Islet of Langerhans (tissue), 1 donor: Measurements from ENCODE around the gene MAP4K3.

Source experiments
- FAIRE-seq: peaks from one replicate; lab custom pipeline; 2011; peaks lifted over from hg19 to GRCh38; lab: Jason Lieb, UNC

The MAP4K3 gene

DNA sequence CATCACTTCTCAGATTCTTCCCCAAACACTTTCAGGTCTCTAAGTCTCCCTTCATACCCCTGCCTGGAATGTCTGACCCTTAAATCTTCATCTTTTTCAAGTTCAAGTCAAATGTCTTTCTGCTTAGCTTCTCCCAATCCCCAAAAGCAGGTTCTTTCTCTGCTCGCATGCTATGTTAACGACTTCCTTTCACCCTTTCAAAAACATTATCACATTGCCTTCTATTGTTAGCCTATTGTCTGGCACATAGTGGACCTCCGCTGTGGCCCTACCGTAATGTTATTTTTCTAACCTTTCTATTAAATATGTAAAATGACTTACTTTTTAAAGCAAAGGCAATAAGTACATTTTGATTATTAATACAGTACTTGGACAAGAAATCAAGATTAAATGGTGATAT is 195.5 kb downstream of the MAP4K3 start:
- FAIRE-seq, result no peak

- no peak for FAIRE-seq
Observed at GRCh38 chr2:39240758-39241157, 196.3 kb downstream of the MAP4K3 start.

GRCh38 chr2:39234754-39235153 is 202.3 kb downstream of the MAP4K3 start:
- no peak for FAIRE-seq

- no peak for FAIRE-seq
Observed at GRCh38 chr2:39232141-39232540, 204.9 kb downstream of the MAP4K3 start.

DNA sequence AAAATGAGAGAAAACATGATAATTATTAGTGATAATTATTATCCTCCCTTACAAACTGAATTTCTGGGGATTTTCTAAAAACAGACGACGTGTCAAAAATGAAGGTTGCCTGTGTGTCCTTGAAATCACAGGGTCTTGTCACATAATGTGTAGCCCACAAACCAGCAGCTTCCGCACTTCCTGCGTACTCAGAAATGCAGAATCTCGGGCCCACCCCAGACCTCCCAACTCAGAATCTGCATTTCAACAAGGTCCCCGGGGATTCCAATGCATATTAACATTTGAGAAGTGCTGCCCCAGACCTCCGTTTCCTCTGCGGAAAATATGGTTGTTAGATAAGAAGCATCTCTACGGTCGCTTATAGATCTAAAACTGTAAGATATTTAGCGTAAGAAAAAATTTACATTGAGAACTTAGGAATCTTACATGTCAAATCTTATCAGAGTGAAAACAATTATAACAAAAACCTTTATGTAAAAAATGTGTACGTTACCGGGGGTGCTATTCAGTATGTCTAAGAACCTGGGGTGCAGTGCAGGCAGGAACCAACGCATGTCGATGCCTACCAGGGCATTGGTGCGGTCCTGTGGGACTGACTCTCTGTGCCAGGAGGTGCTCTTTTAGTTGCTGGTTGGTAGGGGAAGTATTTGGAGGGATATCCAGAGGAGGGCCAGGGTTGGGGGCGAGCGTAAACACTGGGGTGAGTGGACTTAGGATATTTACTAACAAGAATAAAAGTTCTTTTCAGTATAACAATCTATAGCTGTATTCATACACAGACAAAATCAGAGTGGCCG is 208.5 kb downstream of the MAP4K3 start:
- FAIRE-seq, result no peak

DNA sequence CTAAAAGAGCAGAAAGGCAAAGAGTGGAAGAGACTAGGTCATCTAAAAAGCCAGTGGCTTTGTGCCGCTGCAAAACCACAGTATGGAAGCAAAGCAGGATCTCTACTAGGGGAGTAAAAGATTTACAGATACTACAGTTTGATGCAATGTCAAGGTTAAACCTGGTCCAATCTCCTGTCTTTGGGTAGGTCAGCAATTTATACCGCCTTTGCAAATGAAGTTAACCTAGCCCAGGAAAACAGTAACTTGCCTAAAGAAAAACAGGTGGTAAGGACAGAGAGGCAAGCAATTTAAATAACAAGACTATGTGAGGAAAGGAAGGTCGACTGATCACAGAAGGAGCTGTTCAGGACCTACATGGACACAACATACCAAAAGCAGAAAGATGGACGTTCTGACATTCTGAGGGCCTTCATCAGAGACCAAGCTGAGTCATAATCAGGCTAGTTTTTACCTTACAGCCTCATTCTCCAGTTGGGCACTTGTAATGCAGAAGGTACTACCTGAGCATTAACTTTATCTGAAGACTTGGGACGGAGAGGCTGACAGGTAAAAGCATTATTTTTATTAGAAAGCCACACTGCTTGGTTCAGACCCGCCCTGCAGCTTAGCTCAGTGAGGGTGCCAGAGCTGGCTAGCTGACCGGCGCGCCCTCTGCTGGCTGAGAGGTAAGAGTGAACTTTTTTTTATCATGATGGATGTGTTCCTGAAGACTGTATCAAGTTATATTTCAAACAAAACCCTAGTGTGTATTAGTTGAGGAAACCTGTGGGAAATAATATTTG is 209.3 kb downstream of the MAP4K3 start:
- FAIRE-seq, result peak; percentile 62

DNA sequence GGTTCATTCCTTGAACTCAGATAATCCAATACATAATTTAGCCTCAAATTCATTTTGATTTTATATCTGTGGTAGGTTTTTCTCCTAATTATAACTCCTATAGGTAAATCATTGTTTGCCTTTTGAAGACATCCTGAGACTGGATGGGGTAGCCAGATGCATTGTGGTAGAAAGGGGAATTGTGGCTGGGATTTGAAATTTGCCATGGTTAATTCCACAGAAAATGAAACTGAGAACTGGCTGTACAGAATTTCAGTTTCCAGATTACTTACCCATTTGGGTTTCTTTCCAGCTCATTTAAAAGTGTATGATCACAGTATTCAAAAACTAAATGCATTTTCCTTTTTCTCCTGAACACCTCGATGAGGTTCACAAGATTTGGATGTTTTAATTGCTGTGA is 211.5 kb downstream of the MAP4K3 start:
- no peak for FAIRE-seq

- FAIRE-seq, result no peak
Observed at GRCh38 chr2:39223909-39224308, 213.2 kb downstream of the MAP4K3 start.

DNA sequence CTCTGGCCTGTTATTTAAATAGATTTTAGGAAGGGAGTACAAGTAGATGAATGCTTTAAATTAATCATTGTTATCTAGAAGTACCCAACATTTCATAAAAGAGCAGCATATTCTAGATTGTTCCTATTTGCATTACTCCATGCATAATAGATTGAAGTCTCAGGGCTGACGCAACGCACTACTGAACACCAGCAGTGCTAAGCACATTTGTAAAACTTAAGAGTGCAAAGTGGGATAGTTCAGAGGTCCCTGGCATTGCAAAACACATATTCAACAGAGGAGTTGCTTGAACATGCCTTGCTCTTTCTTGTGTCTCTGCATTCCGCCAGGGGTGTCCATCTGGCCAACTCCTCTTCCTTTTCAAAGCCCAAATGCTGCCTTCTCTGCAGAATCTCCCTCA is 215.6 kb downstream of the MAP4K3 start:
- no peak for FAIRE-seq

GRCh38 chr2:39220136-39220535 is 216.9 kb downstream of the MAP4K3 start:
- FAIRE-seq, result no peak

DNA sequence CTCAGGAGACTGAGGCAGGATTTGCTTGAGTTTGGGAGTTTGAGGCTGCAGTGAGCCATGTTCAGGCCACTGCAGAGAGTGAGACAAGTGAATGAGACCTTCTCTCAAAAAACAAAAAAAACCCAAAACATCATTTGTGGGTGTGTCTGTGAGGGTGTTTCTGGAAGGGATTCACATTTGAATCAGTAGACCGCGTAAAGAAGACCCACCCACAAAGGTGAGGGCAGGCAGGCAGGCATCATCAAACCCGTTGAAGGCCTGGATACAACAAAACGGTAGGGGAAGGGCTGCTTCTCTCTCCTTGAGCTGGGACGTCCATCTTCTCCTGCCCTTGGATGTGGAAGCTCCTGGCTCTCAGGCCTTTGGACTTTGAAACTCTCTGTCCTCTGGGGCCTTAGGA is 218.7 kb downstream of the MAP4K3 start:
- no peak for FAIRE-seq

DNA sequence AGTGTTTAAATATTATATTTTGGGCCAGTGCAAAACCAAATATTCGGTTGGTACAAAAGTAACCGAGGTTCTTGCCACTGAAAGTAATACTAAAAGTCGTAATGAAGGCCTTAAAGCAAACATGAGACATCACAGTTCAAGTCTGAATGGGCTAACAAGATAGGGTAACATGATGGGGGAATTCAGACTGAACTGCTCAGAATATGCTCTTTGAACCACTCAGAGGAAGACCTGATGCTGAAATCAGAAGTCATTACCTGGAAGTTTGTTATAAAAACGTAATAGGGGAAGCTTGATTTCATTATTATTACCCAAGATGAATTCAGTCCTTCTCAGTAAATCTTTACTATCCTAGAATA is 219.9 kb downstream of the MAP4K3 start:
- no peak for FAIRE-seq

DNA sequence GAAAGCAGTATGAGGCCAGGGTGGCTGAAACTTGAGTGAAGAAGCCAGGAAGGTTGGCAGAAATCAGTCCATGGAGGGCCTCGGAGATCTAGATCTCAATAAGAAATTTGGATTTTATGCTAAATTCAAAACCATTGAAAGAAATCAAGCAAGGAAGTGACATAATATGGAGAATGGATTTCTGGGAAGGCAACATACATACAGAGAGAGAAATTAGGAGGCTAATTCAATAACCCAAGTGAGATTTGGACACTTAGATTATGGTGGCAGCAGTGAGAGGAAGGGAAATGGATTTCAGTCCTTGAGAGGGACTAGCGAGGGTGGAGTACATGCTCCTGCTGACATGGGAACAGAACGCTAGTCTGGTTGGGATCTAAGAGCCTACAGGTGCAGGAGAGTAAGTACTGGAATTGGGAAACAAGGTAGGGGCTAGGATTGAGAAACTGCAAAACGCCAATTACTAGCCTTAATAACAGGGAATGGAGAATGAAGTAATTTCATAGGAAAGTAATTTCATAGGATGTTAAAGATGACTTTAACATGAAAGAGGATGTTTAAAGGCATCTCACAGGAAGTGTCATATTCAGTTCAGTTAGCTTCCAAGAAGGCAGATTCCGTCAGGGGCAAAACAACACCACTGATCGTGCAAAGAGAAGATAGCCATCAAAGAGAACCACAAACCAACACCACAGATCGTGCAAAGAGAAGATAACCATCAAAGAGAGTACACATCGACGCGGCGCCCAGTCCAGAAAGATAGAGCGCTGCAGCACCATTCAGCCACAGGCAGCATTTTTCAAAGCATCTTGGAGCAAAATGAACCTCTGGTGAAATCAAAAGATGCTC is 220.5 kb downstream of the MAP4K3 start:
- no peak for FAIRE-seq

DNA sequence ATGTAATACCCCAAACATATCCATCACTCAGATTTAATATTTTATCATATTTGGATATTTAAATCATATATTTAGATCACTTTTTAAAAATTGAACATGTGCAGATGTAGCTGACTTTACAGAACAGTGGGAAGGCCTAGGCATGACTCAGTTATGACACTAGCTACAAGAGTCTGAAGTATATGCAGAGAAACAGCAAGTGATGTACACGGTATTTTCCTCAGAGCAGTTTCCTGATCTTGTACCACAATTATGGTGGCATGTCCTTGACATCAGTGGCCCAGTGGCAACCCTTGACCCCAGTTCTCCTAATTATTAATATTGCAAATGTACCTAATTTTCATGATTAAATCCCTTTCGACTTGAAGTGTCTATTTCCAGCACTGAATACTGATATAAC is 221.5 kb downstream of the MAP4K3 start:
- no peak for FAIRE-seq

GRCh38 chr2:39213015-39213414 is 224.1 kb downstream of the MAP4K3 start:
- no peak for FAIRE-seq

- no peak for FAIRE-seq
Observed at GRCh38 chr2:39210846-39211245, 226.2 kb downstream of the MAP4K3 start.

DNA sequence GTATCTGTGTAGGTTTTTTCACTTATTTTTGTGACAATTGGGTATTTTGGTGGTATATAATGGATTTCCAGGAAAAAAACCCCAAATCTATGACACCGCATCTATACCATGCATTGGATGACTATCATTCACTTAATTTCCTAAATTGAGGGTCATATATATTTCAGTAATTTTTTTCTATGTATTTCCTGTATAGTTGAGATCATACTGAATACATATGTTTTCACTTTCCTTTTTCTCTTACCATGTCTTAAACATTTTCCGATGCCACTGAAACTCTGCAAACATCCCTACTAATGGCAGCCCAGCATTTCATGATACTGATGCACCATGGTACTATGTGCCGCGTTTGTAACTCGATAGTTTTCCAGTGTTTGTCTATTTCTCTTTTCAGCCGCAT is 233.7 kb downstream of the MAP4K3 start:
- FAIRE-seq, result no peak

GRCh38 chr2:39202639-39203369 is 234.3 kb downstream of the MAP4K3 start:
- no peak for FAIRE-seq
